GM10248 (cell line): ENCODE measurements around the gene SH3PXD2B.
A peak's percentile ranks its signal among the peaks of the same experiment; 100 is the strongest.
"Not testable (repeated sequence)": the region's sequence is repeated elsewhere in the genome, so short reads cannot be mapped to it uniquely, and the experiment has no call there.

Source experiments
- CTCF ChIA-PET: fragments of 300-600 bp; sonication (Branson Sonifier 250); formaldehyde crosslinking; extraction: SDS; loops from one replicate; lab custom pipeline; 2021; ENCODE audit warnings: antibody characterized with exemption; lab: Yijun Ruan, JAX
- POLR2A ChIA-PET: fragments of 350-650 bp; sonication (Branson Sonifier 250); formaldehyde crosslinking; extraction: SDS; loops from one replicate; lab custom pipeline; 2020; ENCODE audit warnings: antibody characterized with exemption; lab: Yijun Ruan, JAX
- DNase-seq: peaks from one replicate; pipeline ENCODE4 v3.0.0; 2012; ENCODE audit errors: extremely low spot score
- TF ChIP-seq, protein P1 (sequence below): IDR thresholded peaks from 2 replicates; pipeline ENCODE4 v1.5.1; 2012; ENCODE audit warnings: mild to moderate bottlenecking, low read depth; ENCODE audit errors: extremely low read depth, missing control alignments, control extremely low read depth

The SH3PXD2B gene

DNA sequence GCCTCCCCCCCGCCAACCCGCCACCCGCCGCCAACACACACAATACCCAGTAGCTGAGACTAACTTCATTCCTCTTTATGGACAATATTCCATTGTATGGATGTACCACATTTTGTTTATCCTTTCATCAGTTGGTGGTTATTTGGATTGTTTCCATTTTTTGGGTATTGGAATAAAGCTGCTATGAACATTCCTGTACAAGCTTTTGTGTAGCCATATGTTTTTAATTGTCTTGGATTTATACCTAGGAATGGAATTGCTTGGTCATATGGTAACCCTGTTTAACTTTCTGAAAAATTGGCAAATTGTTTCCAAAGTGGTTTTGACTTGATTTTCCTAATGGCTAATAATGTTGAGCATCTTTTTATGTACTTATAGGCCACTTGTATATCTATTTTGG is 165.9 kb downstream of the SH3PXD2B start:
- CTCF ChIA-PET, result no interaction called here

GRCh38 chr5:172287140-172287539 is 167.2 kb downstream of the SH3PXD2B start:
- CTCF ChIA-PET, result interaction anchor here (1.9 kb wide), 1 partner anchor 375 kb away, joined by 4 read pairs; no protein-coding TSS in a partner anchor
- DNase-seq, POLR2A ChIA-PET: not testable (repeated sequence)

More for the DNA sequence above, 165.9 kb downstream of the SH3PXD2B start:
- POLR2A ChIA-PET, result no interaction called here
- DNase-seq, result no peak
- TF ChIP-seq, protein P1, sequence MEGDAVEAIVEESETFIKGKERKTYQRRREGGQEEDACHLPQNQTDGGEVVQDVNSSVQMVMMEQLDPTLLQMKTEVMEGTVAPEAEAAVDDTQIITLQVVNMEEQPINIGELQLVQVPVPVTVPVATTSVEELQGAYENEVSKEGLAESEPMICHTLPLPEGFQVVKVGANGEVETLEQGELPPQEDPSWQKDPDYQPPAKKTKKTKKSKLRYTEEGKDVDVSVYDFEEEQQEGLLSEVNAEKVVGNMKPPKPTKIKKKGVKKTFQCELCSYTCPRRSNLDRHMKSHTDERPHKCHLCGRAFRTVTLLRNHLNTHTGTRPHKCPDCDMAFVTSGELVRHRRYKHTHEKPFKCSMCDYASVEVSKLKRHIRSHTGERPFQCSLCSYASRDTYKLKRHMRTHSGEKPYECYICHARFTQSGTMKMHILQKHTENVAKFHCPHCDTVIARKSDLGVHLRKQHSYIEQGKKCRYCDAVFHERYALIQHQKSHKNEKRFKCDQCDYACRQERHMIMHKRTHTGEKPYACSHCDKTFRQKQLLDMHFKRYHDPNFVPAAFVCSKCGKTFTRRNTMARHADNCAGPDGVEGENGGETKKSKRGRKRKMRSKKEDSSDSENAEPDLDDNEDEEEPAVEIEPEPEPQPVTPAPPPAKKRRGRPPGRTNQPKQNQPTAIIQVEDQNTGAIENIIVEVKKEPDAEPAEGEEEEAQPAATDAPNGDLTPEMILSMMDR, result no peak

GRCh38 chr5:172285226-172286143 is 168.8 kb downstream of the SH3PXD2B start:
- TF ChIP-seq, protein P1, result no peak
- CTCF ChIA-PET, result interaction anchor here (1.1 to 1.9 kb wide), 8 partner anchors 8 to 373 kb away, joined by 3 to 12 read pairs (median 4); partner anchors contain the start of gene STK10
- POLR2A ChIA-PET, result interaction anchor here (0.6 kb wide), 1 partner anchor 240 kb away, joined by 5 read pairs; no protein-coding TSS in a partner anchor
- no peak for DNase-seq

DNA sequence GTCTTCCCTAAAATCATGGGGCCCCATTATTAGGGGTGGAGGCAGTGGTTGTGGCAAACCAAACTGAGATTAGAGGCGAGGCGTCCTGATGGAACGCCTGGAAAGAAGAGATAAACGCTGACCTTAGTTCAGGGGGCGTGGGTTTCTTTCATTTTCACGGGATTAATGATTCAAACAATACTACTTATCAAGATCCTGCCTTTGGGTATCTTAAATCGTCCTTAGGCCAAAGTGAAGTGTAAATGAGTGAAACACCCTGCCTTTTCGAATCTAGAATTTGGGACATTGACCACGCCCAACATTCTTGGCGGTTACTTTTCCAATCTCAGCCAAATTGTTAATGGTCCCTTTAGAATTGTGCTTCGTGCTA is 169.7 kb downstream of the SH3PXD2B start:
- CTCF ChIA-PET, result interaction anchor here (1.3 to 1.9 kb wide), 6 partner anchors 9 to 372 kb away, joined by 3 to 12 read pairs (median 4); partner anchors contain the start of gene STK10
- TF ChIP-seq, protein P1, result no peak
- DNase-seq, result no peak
- POLR2A ChIA-PET, result interaction anchor here (0.6 kb wide), 1 partner anchor 171 kb away, joined by 3 read pairs; no protein-coding TSS in a partner anchor

GRCh38 chr5:172283862-172284610 is 170.3 kb downstream of the SH3PXD2B start:
- POLR2A ChIA-PET, result interaction anchor here (0.6 to 1.7 kb wide), 2 partner anchors 97 to 170 kb away, joined by 3 to 5 read pairs; no protein-coding TSS in a partner anchor
- DNase-seq, result peak; percentile 95
- TF ChIP-seq, protein P1, result no peak
- CTCF ChIA-PET, result interaction anchor here (0.8 to 4.6 kb wide), 15 partner anchors 9 to 372 kb away, joined by 3 to 37 read pairs (median 5); partner anchors contain the start of gene STK10

DNA sequence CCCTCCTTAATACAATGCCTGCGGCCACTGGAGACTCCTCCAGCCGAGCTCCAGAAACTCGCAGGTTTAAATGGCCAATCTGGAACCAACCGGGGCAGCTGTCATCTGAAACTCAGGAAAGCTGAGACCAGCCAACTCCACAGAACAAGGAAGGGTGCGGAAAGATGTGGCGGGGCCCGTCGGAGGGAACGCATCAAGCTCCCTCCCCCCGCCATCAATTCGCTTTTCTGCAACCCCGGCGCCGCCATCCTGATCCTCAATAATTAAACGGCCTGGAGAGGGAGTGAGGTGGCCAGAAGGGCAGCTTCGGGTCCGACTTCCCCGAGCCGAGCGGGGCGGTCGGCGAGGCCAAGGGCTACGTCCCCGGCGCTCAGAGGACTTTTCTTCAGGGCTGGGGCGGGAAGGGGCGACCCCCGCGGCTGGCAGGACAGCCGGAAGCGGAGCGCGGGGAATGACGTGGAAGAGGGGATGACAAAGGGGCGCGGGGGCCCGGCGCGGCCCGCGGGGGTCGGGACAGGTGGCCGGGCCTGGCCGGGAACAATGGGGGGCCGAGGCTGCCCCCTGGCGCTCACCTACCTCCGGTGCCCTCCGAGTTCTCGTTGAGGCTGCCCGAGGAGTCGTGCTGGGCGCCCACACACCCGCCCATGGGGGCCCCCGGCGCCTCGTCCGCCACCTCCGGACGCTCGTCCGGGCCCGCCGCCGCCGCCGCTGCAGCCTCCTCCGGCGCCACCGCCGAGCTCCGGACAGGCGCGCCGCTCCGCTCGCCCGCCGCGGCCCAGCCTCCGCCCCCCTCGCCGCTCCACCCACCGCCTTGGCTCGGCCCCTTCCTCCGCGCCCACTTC is 171.1 kb downstream of the SH3PXD2B start, which contains the start of gene UBTD2:
Gene UBTD2, minus strand, starts transcription at position 745 of the 842 bp plus-strand sequence. Its CDS starts 99 bp downstream, at position 646.
- DNase-seq, result peak; percentile 89
- TF ChIP-seq, protein P1, result peak; percentile 60
- POLR2A ChIA-PET, result interaction anchor here (1.7 kb wide), 1 partner anchor 96 kb away, joined by 5 read pairs; no protein-coding TSS in a partner anchor
- CTCF ChIA-PET, result interaction anchor here (0.6 to 4.6 kb wide), 32 partner anchors 10 to 865 kb away, joined by 3 to 37 read pairs (median 4); partner anchors contain the start of gene STK10
